A549 (cell line): Measurements from ENCODE around the gene RNU2-63P.

ENCODE experiments used
- CBX2 ChIP-seq: fragments of 200-600 bp; sonication (generic); IDR thresholded peaks from 2 replicates; pipeline ENCODE4 v1.6.1; 2016; ENCODE audit warnings: low read depth, mild to moderate bottlenecking, borderline replicate concordance
- CEBPB ChIP-seq, 2 experiments: fragments of >200 bp in 1 of 2; sonication (Bioruptor Twin) in 1 of 2; formaldehyde crosslinking in 1 of 2; IDR thresholded peaks; 2 replicates each; pipeline ENCODE4 v1.6.1; 2012 to 2016
- CTCF ChIP-seq: fragments of >200 bp; sonication (Bioruptor Twin); formaldehyde crosslinking; IDR thresholded peaks from 3 replicates; pipeline ENCODE4 v1.5.1; 2016
- E2F6 ChIP-seq: IDR thresholded peaks from 2 replicates; pipeline ENCODE4 v1.6.1; 2012; ENCODE audit warnings: low read depth, borderline replicate concordance
- EHMT2 ChIP-seq: fragments of 200-600 bp; sonication (generic); IDR thresholded peaks from 2 replicates; pipeline ENCODE4 v1.6.1; 2016; ENCODE audit warnings: antibody characterized with exemption, low read depth, mild to moderate bottlenecking, moderate library complexity
- EP300 ChIP-seq, 2 experiments: fragments of >200 bp; sonication (Bioruptor Twin); formaldehyde crosslinking; IDR thresholded peaks; 2 replicates in 1 of 2; 3 replicates in 1 of 2; pipeline ENCODE4 v1.6.1; 2016 to 2017
- MAX ChIP-seq: IDR thresholded peaks from 2 replicates; pipeline ENCODE4 v1.6.1; 2012
- MYC ChIP-seq: IDR thresholded peaks from 2 replicates; pipeline ENCODE4 v1.6.1; 2012; ENCODE audit warnings: mild to moderate bottlenecking, inconsistent platforms, low read length, improper control_type of control experiment, borderline replicate concordance
- NR3C1 ChIP-seq: fragments of >200 bp; sonication (Bioruptor Twin); formaldehyde crosslinking; IDR thresholded peaks from 3 replicates; pipeline ENCODE4 v1.6.1; 2017
- POLR2A ChIP-seq: IDR thresholded peaks from 2 replicates; pipeline ENCODE4 v1.6.1; 2012; ENCODE audit warnings: mild to moderate bottlenecking, low read length
- REST ChIP-seq: fragments of 200-600 bp; sonication (generic); IDR thresholded peaks from 2 replicates; pipeline ENCODE4 v1.6.1; 2016; ENCODE audit warnings: antibody characterized with exemption, mild to moderate bottlenecking, moderate library complexity
- SMC3 ChIP-seq: fragments of >200 bp; sonication (Bioruptor Twin); formaldehyde crosslinking; IDR thresholded peaks from 3 replicates; pipeline ENCODE4 v1.6.1; 2018; ENCODE audit warnings: inconsistent platforms
- USF2 ChIP-seq: fragments of 450-650 bp; IDR thresholded peaks from 2 replicates; pipeline ENCODE4 v1.6.1; 2014; ENCODE audit warnings: antibody characterized with exemption

- TF ChIP-seq CTCF (no peak), EP300 (IDR thresholded peaks at IDR 0.05) (no peak), E2F6 (no peak), POLR2A (no peak), NR3C1 (no peak), CEBPB (IDR thresholded peaks at IDR 0.05) (no peak), MYC (no peak), SMC3 (no peak), MAX (no peak), REST (no peak), CBX2 (no peak), EHMT2 (no peak), USF2 (no peak)
Measured at GRCh38 chr2:88018909-88019308, 2.6 kb upstream of the RNU2-63P start.
